HG03045 (cell line): Measurements from ENCODE around the gene ZDHHC9.

Experiments
- ATAC-seq: cut with Tn5 transposase; IDR thresholded peaks from one replicate; pipeline ENCODE4 v1.9.1; 2021; ENCODE audit warnings: mild to moderate bottlenecking, moderate library complexity; ENCODE audit not compliant: unreplicated experiment

The ZDHHC9 gene

DNA sequence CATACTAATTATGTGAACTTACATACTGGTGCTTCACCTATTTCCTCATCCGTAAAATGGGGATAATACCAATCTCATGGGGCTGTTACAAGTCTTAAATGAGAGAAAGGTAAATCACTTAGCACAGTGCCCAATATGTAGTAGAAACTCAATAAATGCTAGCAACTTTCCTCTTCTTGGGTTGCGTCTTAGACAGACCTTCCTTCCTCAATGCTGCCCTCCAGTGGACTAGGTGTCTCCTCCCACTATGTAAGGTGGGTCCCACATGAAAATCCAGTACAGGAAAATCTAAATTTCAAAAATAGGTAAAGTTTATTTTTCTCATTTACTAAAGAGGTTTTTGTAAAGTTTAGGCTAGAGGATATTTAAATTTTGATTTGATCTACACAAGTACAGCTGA is 20.6 kb downstream of the ZDHHC9 start:
- ATAC-seq, result no peak

DNA sequence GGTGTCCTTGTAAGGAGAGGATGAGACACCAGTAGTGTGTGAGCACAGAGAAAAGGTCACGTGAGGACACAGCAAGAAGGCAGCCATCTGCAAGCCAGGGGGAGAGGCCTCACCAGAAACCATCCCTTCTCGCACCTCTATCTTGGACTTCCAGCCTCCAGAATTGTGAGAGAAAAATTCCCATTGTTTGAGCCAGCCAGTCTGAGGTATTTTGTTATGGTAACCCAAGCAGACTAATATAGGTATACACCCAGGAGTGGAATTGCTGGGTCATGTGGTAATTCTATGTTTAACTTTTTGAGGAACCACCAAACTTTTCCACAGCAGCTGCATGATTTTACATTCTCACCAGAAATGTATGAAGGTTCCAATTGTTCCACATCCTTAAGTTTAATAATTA is 25.6 kb downstream of the ZDHHC9 start:
- ATAC-seq, result no peak

DNA sequence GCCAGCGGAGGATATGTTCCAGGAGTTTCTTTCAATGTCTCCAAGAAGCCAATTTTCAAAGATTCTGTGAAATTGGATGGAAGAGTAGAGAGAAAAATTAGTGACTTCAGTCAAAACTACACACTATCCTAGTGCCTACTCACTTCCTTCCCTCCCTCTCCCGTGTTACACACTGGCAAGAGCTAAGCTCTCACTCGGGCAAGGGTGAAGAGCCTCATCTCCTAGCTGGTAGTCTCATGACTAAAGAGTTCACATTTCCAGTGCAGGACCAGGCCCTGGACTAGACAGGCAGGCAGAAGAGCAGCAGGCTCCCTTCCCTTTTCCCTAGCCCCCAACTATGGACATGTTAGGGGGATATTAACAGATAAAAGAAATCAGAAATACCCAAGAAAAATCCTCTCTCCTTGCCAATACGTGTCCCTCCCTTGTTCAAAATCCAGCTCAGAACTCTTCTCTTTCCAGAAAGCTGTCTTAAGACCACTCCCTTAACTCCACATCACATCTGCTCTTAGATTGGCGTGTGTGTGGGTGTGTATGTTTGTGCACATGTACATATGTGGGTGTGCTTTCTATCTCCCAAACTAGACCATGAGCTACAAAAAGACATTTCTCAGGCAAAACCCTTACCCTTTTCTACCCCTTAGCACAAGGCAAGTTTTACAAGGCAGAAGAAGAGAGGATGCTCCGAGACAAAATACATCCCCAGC is 29.9 kb downstream of the ZDHHC9 start:
- no peak for ATAC-seq

DNA sequence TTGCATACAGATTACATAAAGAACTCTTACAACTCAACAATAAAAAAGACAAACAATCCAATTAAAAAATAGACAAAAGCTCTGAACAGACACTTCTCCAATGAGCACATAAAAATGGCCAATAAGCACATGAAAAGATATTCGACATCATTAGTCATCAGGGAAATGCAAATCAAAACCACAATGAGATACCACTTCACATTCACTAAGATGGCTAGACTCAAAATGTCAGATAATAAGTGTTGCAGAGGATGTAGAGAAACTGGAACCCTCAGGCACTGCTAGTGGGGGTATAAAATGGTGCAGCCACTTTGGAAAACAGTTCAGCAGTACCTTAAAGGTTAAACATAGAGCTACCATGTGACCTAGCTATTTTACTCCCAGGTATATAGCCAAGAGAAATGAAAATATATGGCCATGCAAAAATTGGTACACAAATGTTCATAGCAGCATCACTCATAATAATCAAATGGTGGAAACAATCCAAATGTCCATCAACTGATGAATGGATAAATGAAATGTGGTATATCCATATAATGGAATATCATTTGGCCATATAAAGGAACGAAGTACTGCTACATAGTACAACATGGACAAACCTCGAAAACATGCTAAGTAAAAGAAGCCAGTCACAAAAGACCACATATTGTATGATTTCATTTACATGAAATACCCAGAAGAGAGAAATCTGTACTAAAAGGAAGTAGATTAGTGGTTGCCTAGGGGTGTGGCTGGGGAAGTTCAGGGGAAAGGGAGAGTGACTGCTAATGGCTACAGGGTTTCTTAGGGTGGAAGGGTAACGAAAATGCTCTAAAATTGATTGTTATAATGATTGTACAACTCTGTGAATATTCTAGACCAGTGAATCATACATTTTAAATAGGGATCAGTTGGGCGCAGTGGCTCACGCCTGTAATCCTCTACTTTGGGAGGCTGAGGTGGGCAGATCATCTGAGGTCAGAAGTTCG is 34.6 kb downstream of the ZDHHC9 start:
- ATAC-seq, result no peak

DNA sequence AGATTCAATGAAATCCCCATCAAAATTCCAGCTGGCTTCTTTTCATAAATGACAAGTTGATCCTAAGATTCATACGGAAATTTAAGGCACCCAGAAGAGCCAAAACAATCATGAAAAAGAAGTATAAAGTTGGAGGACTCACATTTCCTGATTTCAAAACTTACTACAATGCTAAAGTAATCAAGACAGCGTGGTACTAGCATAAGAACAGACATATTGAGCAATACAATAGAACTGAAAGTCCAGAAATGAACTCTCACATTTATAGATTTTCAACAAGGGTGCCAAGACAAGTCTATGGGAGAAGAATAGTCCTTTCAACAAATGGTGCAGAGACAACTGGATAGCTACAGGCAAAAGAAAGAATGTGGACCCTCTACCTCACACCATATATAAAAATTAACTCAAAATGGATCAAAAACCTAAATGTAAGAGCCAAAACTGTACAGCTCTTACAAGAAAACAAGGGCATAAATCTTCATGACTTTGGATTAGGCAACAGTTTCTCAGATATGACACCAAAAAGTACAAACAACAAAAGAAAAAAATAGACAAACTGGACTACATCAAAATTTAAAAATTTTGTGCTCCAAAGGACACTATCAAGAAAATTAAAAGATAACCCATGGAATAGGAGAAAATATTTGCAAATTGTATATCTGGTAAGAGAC is 35.4 kb downstream of the ZDHHC9 start:
- ATAC-seq, result no peak

DNA sequence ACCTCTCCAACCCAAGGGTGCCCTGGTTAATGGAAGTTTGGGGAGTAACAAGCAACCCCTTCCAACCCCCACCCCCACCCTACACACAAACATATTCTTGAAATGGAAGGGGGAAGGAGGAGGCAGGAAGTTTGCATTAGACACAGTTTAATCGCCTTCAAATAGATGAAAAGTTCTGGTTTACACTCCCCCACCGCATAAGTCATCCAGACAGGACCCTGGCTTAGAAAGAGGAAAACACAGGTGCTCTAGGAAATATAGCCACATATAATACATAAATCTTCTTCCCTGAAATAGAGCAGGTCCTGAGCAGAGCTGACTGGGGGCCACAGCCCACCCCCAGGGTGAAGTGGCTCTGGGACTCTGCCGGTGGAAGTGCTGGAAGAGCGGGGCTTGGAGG is 38.9 kb downstream of the ZDHHC9 start:
- ATAC-seq, result no peak

DNA sequence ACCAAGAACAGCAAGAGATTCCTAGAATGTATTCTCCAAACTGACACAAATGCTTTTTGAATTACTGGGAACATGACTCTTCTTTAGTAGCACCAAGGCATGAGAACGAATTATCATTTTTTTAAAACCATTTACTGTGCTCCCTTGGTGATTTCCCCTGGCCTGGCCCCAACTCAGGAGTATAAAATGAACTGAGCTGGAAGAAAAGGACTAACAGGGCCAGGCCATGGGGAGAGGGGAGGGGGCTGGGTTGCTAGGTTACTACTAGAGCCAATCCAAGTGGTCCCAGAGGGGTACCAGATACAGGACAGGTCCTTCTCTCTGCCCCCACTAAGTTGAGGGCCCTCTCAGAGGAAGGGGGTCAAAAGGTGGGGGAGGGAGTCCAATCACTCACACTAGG is 40.8 kb downstream of the ZDHHC9 start:
- no peak for ATAC-seq

DNA sequence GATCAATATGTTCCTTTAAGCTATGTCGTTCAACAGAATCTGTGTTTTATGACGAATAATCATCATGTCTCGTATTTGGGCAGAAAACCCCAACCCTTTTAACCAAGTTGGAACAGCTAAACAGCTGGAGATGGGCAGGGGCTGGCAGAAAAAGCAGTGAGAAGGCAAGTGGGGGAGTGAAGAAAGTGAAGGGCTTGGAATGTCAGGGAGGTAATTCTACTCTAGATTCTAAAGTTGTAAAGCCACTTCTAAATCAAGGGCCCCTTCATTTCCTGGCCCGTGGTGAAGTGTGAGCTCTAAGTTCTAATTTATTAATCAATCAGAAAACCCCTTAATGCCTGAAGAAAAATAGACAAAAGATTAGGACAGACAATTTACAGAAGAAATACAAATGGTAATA is 43.5 kb downstream of the ZDHHC9 start:
- ATAC-seq, result no peak

DNA sequence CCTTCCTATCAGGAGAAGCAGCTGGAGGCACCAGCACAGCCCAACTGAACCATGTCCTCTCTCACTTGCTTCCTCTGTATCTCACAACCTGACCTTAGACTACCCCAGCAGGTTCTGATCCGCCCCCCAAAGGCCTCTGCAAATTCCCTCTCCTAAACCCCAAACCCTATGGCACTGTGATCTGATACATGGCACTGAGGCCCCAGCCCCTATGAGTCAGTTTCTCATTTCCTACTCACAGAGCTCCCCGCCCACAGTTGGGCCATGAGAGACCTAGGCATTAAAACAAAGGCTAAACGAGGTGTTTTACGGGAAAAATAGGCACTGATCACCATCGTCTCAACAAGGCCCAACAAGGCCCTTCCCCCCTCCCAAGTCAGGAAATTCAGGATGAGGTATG is 44.8 kb downstream of the ZDHHC9 start:
- no peak for ATAC-seq

DNA sequence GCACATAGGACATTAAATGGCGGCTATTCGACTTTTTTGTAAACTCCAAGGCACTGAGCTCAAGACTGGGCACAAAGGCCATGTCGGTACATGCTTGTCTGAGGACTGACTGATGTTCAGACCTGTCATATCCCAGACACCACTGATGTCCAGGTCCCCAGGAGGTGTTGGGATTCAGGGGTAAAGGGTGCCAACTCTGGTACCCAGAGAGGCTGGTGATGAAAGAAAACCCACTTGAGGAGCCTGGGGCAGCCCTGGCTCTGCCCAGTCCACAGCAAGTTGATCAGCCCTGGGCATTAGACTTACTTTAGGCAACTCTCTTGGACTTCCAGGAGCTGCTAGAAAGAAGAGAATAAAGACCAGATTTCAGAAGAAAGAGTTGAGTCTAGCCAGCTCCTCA is 45.2 kb downstream of the ZDHHC9 start:
- ATAC-seq, result no peak

DNA sequence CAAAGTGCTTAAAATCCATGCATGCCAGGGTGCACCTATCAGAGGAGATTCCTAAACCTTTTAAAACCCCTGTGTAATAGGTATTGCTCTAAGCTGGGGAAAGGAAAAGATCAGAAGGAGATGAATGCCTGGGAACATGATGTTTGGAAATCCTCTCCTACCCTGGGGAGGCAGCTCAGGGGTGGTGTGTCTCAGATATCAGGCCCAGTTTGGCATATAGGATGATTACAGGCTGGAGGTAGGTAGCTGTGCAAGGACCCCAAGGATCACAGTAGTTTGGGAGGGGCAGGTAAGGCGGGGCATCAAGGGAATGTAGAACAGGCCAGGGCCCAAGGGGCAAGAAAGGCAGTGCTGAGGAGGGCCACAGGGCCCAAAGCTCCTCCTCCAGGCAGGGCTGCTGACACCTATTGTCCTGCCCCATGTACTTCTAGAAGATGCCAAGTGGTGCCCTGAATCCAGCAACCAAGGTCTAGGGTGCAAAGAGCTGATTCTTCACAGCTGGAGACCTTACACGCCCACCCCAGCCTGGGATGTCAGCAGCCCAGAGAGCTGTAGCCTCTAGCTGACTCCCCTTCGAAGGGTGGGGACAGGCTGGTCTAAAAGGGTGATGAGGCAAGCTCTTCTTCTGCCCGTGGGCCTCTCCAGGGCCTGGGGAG is 46.3 kb downstream of the ZDHHC9 start:
- ATAC-seq, result no peak

DNA sequence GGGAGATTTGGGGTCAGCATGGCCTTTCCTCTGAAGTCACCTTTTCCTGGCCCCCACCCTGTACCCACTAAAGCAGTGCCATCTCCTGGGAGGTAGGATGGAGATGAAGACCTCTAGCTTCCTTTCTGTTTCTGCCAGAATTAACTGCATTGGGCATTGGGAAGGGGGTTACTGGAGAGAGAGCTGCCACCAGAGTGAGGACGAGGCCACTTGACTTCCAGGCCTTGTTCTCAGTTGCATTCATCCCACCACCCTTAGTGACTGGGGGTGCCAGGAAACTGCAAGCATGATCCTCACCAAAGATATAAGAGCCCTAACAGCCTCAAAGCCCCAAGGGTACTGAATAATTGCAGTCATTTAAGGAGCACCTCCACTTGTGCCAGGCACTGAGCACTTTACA is 48.1 kb downstream of the ZDHHC9 start:
- ATAC-seq, result no peak

DNA sequence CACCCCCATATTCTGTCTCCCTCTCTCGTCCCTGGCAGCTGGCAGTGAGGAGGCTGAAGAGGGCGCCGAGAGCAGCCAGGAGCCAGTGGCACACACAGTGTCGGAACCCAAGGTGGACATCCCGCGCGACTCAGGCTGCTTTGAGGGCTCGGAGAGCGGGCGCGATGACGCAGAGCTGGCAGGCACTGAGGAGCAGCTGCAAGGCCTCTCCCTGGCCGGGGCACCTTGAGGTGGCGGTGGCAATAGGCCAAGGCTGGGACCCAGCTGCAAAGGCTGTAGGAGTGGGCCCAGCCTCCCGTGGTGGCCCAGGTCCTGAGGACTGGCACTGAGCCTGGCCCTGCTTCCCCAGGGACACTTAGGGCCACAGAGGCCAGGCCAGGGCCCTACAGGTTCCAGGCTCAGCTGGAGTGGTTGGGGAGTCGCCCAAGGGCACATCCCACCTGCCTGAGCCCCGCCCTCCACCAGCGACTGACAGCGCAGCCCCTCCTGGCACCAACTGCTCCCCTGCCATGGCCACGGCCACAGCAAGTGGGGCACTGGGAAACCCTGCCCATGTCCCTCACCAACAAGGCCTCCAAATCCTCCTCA is 50.0 kb downstream of the ZDHHC9 start:
- no peak for ATAC-seq

DNA sequence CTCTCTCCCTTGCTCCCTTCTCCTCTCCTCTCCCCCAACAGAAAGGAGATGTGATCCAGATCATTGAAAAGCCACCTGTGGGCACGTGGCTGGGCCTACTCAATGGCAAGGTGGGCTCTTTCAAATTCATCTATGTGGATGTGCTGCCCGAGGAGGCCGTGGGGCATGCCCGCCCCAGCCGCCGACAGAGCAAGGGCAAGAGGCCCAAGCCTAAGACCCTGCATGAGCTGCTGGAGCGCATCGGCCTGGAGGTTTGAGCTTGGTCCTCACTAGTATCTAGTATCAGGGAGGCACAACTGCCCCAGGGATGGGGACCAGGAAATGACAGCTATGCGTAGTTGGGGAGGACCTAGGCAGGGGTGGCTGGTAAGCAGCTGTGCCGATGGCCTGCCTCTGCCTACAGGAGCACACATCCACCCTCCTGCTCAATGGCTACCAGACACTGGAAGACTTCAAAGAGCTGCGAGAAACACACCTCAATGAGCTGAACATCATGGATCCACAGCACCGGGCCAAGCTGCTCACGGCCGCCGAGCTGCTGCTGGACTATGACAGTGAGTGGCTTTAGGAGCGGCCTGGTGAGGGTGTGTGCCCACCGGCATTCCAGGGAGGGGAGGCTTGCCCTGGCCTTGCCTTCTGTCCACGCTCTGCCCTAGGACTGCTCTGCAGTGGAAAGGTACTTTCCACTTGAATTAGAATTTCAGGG is 50.9 kb downstream of the ZDHHC9 start:
- no peak for ATAC-seq

DNA sequence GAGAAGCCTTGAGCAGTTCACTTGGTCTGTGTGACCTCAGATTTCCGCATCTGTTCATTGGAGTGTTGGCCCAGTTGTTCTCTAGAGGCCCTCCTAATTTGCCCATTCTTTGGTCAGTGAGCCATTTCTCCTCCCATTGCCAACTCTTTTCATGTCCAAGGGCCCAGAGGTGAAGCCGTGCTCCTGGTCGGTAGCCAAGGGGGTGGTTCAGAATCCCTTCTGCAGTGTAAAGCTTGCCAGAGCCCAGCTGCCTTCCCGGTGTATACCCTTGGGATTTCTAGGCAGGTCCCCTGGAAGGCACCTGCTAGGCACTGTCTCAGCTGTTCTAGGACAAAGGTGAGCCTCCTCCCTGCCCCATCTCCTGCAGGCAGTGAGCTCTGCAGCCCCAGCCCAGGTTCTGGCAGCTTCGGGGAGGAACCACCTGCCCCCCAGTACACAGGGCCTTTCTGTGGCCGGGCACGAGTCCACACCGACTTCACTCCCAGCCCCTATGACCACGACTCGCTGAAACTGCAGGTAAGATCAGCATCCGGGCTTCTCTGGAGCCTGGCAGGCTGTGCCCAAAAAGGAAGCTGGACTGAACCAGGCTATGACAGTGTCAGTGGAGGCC is 51.6 kb downstream of the ZDHHC9 start:
- no peak for ATAC-seq

DNA sequence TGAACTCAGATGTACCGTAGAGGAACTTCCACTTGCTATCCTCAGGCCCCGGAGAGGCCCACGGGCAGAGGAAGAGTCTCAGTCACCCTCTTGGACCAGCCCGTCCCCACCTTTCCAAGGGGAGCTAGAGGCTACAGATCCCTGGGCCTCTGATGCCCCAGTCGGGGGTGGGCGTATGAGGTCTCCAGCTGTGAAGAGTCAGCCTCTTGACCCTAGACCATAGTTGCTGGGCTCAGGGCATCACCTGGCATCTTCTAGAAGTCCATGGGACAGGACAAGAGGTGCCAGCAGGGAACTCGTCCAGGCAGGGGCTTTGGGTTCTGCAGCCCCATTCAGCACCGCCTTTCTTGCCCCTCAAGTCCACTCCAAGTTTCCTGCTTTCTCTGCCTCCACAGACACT is 52.4 kb downstream of the ZDHHC9 start:
- no peak for ATAC-seq

DNA sequence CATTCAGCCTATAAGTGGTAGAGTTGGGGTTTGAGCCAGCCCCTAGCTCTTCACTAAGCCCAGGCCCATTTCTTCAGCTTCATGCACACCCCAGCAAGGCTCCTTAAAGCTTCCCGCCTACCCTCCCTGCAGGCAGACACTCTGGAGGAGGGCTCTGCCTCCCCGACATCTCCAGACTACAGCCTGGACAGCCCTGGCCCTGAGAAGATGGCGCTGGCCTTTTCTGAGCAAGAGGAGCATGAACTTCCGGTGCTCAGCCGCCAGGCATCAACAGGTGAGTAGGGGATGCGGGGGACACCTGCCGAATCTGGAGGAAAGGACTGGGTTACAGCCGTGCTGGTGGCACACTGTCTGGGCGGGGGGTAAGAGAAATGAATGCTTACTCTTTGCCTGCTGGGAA is 52.9 kb downstream of the ZDHHC9 start:
- no peak for ATAC-seq

DNA sequence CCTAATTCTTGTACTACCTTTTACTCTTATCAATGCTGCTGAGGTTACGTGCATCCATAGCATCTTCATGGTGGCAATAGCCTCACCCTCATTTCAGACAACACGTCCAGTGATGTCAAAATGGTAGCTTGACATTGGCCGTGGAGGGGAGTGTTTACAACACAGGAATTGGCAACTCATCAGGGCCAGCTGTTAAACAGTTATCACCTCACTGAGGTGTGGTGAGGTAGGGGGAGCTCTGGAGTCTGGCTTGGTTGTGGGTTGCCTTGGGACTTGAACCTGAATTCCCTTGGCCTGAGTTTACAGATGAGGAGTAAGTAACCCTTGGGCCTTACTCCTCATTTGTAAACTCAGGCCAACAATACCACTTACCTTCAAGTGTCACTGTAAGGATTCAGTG is 53.5 kb downstream of the ZDHHC9 start:
- no peak for ATAC-seq

DNA sequence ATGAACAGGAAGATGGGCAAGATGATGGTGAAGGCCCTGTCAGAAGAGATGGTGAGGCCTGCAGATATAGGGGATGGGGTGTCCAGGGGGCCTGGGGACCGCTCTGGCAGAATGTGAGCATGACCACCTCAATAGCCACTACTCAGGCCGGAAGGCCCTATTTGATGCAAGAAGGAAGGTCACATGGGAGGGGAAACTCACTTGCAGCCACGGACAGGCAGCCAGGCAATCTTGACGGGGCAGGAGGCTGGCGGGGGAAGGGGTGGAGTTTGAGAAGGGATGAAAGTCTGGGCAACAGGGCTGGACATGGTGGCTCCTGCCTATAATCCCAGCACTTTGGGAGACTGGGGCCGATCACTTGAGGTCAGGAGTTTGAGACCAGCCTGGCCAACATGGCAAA is 55.2 kb downstream of the ZDHHC9 start:
- no peak for ATAC-seq
